ENCODE results near the gene PSMG4. TPM values are rescaled to one million over a fixed set of nuclear protein-coding genes. Genes with fewer than 3 reads are reported as not detected.

Gene PSMG4
- total and polyA plus RNA-seq, 4 donors: 14.0 to 69.7 (median 20.4) TPM

DNA sequence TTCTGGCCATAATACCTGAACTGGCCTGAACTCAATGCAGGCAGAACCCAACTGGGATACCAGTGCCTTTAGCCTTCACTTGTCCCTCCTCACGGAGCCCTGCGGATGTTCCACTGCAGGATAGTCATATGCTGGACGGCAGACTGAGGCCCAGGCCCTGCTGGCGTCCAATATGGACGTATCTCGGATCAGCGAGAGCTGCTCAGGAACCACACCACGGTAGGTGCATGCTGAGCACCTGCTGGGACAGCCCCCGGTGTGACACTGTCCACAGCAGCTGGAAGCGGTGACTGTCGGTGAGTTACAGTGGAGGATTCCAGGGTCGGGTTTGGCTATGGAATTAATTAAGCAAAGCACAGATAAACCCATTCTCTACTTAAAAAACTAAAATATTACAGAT lies 48.7 kb downstream of the PSMG4 start:
- no peak overlapping the region for H3K4me3 ChIP-seq
- no peak overlapping the region for H3K27ac ChIP-seq (ENCODE audit: low read depth in 1 of 2, low read length in 1 of 2)
- ATAC-seq (ENCODE audit: insufficient read depth, low FRiP score) (no peak), DNase-seq (no peak)
- no peak for TF ChIP-seq CTCF (IDR thresholded peaks at IDR 0.05; ENCODE audit: control extremely low read depth, extremely low read depth)
- peaks cover 0 to 11% (median 3%) of the 10 kb centered on the region in 4 donors for H3K36me3 ChIP-seq (ENCODE audit: control insufficient read depth in 4 of 4, insufficient read depth in 4 of 4, low read length in 4 of 4)
- H3K27me3 ChIP-seq (ENCODE audit: control insufficient read depth in 3 of 3, insufficient read depth in 3 of 3, low read length in 2 of 3): no peaks in the 10 kb centered on the region
- no peak overlapping the region for H3K9ac ChIP-seq (ENCODE audit: insufficient read depth in 1 of 2, low read length in 2 of 2)
- WGBS, 2 donors: 95 to 96% methylated on average over 12 of the region's 12 CpGs
- peaks cover 0 to 2% (median 0%) of the 10 kb centered on the region in 5 donors for H3K4me1 ChIP-seq (ENCODE audit: control insufficient read depth in 5 of 5, insufficient read depth in 5 of 5, low read length in 5 of 5)
- peaks cover 0 to 4% (median 0%) of the 10 kb centered on the region in 4 donors for H3K9me3 ChIP-seq (ENCODE audit: control insufficient read depth in 4 of 4, insufficient read depth in 3 of 4, low read length in 3 of 4)

GRCh38 chr6:3308106-3308505 lies 49.4 kb downstream of the PSMG4 start:
- no peak for DNase-seq
- Histone ChIP-seq H3K9ac (ENCODE audit: insufficient read depth in 1 of 2, low read length in 2 of 2) (no peak overlapping the region), H3K9me3 (ENCODE audit: control insufficient read depth in 4 of 4, insufficient read depth in 3 of 4, low read length in 3 of 4) (peaks cover 0 to 4% (median 0%) of the 10 kb centered on the region in 4 donors), H3K4me3 (no peak overlapping the region), H3K36me3 (ENCODE audit: control insufficient read depth in 4 of 4, insufficient read depth in 4 of 4, low read length in 4 of 4) (peaks cover 0 to 8% (median 3%) of the 10 kb centered on the region in 4 donors), H3K27ac (ENCODE audit: low read depth in 1 of 2, low read length in 1 of 2) (no peak overlapping the region), H3K4me1 (ENCODE audit: control insufficient read depth in 5 of 5, insufficient read depth in 5 of 5, low read length in 5 of 5) (peaks cover 0 to 9% (median 4%) of the 10 kb centered on the region in 5 donors), H3K27me3 (ENCODE audit: control insufficient read depth in 3 of 3, insufficient read depth in 3 of 3, low read length in 2 of 3) (no peaks in the 10 kb centered on the region)
- TF ChIP-seq CTCF (IDR thresholded peaks at IDR 0.05; ENCODE audit: control extremely low read depth, extremely low read depth): no peak
- no peak for ATAC-seq (ENCODE audit: insufficient read depth, low FRiP score)
- WGBS, 2 donors: 97 to 99% methylated on average over 10 of the region's 10 CpGs

DNA sequence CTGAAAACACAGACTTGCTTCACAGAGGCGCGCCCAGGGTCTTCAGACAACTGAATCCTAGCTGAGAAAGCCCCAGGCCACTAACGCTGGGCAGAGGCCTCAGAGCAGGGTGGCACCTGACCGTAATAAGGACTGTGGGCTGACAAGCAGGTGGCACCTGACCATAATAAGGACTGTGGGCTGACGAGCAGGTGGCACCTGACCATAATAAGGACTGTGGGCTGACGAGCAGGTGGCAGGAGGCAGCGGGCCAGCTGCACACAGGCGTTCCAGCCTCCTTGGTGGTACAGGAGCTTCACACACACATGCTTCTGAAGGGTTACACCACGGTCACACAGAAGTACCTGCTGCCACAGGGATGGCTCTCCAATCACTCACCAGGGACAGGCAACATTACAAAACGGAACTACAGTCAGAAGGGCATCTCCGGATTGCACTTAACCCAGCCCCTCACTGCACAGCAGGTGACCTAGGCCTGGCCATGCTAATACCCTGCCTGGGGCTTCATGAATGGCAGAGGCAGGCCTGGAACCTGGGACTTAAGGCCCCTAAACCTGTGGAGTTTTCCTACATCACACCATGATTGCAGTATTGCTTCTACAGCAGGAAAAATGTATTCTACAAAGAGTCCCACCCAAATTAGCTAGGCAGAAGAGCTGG lies 50.8 kb downstream of the PSMG4 start:
- Histone ChIP-seq H3K4me3 (no peak overlapping the region), H3K27me3 (ENCODE audit: control insufficient read depth in 3 of 3, insufficient read depth in 3 of 3, low read length in 2 of 3) (no peaks in the 10 kb centered on the region), H3K9ac (ENCODE audit: insufficient read depth in 1 of 2, low read length in 2 of 2) (no peak overlapping the region), H3K27ac (ENCODE audit: low read depth in 1 of 2, low read length in 1 of 2) (no peak overlapping the region), H3K36me3 (ENCODE audit: control insufficient read depth in 4 of 4, insufficient read depth in 4 of 4, low read length in 4 of 4) (peaks cover 0 to 8% (median 3%) of the 10 kb centered on the region in 4 donors), H3K9me3 (ENCODE audit: control insufficient read depth in 4 of 4, insufficient read depth in 3 of 4, low read length in 3 of 4) (peaks cover 0 to 2% (median 0%) of the 10 kb centered on the region in 4 donors), H3K4me1 (ENCODE audit: control insufficient read depth in 5 of 5, insufficient read depth in 5 of 5, low read length in 5 of 5) (peaks cover 0 to 14% (median 7%) of the 10 kb centered on the region in 5 donors)
- no peak for TF ChIP-seq CTCF (IDR thresholded peaks at IDR 0.05; ENCODE audit: control extremely low read depth, extremely low read depth)
- DNase-seq (no peak), ATAC-seq (ENCODE audit: insufficient read depth, low FRiP score) (no peak)
- WGBS, 2 donors: 85 to 92% methylated on average over 11 of the region's 11 CpGs

Measured in lung (tissue), 12 donors.